H1 (cell line): Measurements from ENCODE around the gene DDR1. TPM values are rescaled to one million over a fixed set of nuclear protein-coding genes. Genes with fewer than 3 reads are reported as not detected.

Experiments used
- CTCF ChIA-PET: fragments of 300-600 bp; sonication (Branson Sonifier 250); formaldehyde crosslinking; loops from one replicate; lab custom pipeline; 2021; ENCODE audit not compliant: partially characterized antibody; lab: Charles Lee
- POLR2A ChIA-PET: fragments of 300-600 bp; sonication (Branson Sonifier 250); formaldehyde crosslinking; loops from one replicate; lab custom pipeline; 2021; ENCODE audit warnings: inconsistent platforms; ENCODE audit not compliant: partially characterized antibody; lab: Charles Lee
- DNase-seq, 2 experiments: peaks; one replicate each; pipeline versions ENCODE4 v3.0.0 to v3.0.0-alpha.2; 2010 to 2022; ENCODE audit warnings: low spot score in 2 of 2, low read depth in 1 of 2, mixed read lengths in 1 of 2
- FAIRE-seq: peaks from 2 replicates; lab custom pipeline; 2011; peaks lifted over from hg19 to GRCh38; lab: Jason Lieb, UNC
- H2AFZ ChIP-seq: 2 replicates; pipeline ENCODE4 v1.8.1; 2012; ENCODE audit warnings: low read length, inconsistent platforms
- H2AK5ac ChIP-seq: 2 replicates; pipeline ENCODE4 v1.6.1; 2013; ENCODE audit warnings: low read depth, low read length
- H2BK120ac ChIP-seq: replicated peaks from 2 replicates; pipeline ENCODE3; 2013; ENCODE audit warnings: low read depth, low read length, inconsistent platforms
- H2BK12ac ChIP-seq: 2 replicates; pipeline ENCODE4 v1.6.1; 2013; ENCODE audit warnings: low read depth, low read length
- H2BK15ac ChIP-seq: 2 replicates; pipeline ENCODE4 v1.6.1; 2013; ENCODE audit warnings: low read length
- H2BK20ac ChIP-seq: 2 replicates; pipeline ENCODE4 v1.6.1; 2013; ENCODE audit warnings: low read length
- H2BK5ac ChIP-seq: 2 replicates; pipeline ENCODE4 v1.6.1; 2013; ENCODE audit warnings: low read depth, low read length
- H3K14ac ChIP-seq: 2 replicates; pipeline ENCODE4 v1.6.1; 2013; ENCODE audit warnings: inconsistent platforms; ENCODE audit not compliant: insufficient read length
- H3K18ac ChIP-seq: 2 replicates; pipeline ENCODE4 v1.6.1; 2013; ENCODE audit warnings: low read length; ENCODE audit errors: extremely low read depth
- H3K23ac ChIP-seq: 2 replicates; pipeline ENCODE4 v1.6.1; 2013; ENCODE audit warnings: inconsistent platforms; ENCODE audit not compliant: insufficient read length
- H3K23me2 ChIP-seq: 2 replicates; pipeline ENCODE4 v1.6.1; 2013; ENCODE audit warnings: low read depth, low read length
- H3K27ac ChIP-seq: 2 replicates; pipeline ENCODE4 v1.6.1; 2011; ENCODE audit warnings: low read depth, low read length, inconsistent platforms
- H3K27me3 ChIP-seq, 4 experiments: replicated peaks in 1 of 4; 1 replicate in 1 of 4; 2 replicates in 3 of 4; pipeline versions ENCODE4 v1.6.1 to v1.8.1; 2011 to 2013; ENCODE audit warnings: low read length in 3 of 4, mild to moderate bottlenecking in 3 of 4, inconsistent platforms in 2 of 4, mixed read lengths in 2 of 4, moderate library complexity in 1 of 4; ENCODE audit not compliant: control insufficient read depth in 3 of 4, insufficient read depth in 3 of 4; ENCODE audit errors: extremely low read depth in 1 of 4
- H3K36me3 ChIP-seq, 4 experiments: 2 replicates each; pipeline versions ENCODE4 v1.6.1 to v1.8.1; 2011 to 2013; ENCODE audit warnings: mild to moderate bottlenecking in 4 of 4, low read length in 3 of 4, moderate library complexity in 2 of 4, control low read depth in 1 of 4, inconsistent platforms in 1 of 4; ENCODE audit not compliant: insufficient read depth in 4 of 4, control insufficient read depth in 2 of 4
- H3K4ac ChIP-seq: replicated peaks from 2 replicates; pipeline ENCODE3; 2013; ENCODE audit warnings: low read length, low read depth, mixed read lengths, inconsistent platforms; ENCODE audit not compliant: insufficient read length
- H3K4me1 ChIP-seq, 4 experiments: replicated peaks in 1 of 4; 1 replicate in 1 of 4; 2 replicates in 3 of 4; pipeline versions ENCODE4 v1.6.1 to v1.8.1; 2011 to 2013; ENCODE audit warnings: low read length in 3 of 4, inconsistent platforms in 2 of 4, mixed read lengths in 1 of 4; ENCODE audit not compliant: insufficient read depth in 4 of 4, control insufficient read depth in 3 of 4
- H3K4me2 ChIP-seq, 2 experiments: 2 replicates each; pipeline versions ENCODE4 v1.6.1 to v1.8.1; 2011 to 2013; ENCODE audit warnings: low read depth in 2 of 2, low read length in 2 of 2, control low read depth in 1 of 2, inconsistent platforms in 1 of 2, mild to moderate bottlenecking in 1 of 2; ENCODE audit not compliant: insufficient read depth in 1 of 2
- H3K4me3 ChIP-seq, 4 experiments: fragments of 200-600, 300-600 bp in 1 of 4; sonication (generic), shearing (Covaris generic), sonication (Bioruptor Twin) in 1 of 4; 2 replicates each; pipeline versions ENCODE4 v1.5.1 to v1.8.1; 2011 to 2016; ENCODE audit warnings: low read length in 4 of 4, low read depth in 3 of 4, control low read depth in 2 of 4, inconsistent platforms in 2 of 4, mild to moderate bottlenecking in 2 of 4, mixed read lengths in 1 of 4, moderate library complexity in 1 of 4; ENCODE audit not compliant: insufficient read depth in 2 of 4; ENCODE audit errors: extremely low read depth in 1 of 4
- H3K56ac ChIP-seq: replicated peaks from 2 replicates; pipeline ENCODE3; 2013; ENCODE audit warnings: low read depth, mild to moderate bottlenecking, mixed read lengths, low read length, inconsistent platforms; ENCODE audit not compliant: insufficient read length
- H3K79me1 ChIP-seq: 2 replicates; pipeline ENCODE4 v1.6.1; 2013; ENCODE audit warnings: low read depth, low read length, control low read depth
- H3K79me2 ChIP-seq, 2 experiments: 2 replicates each; pipeline versions ENCODE4 v1.6.1 to v1.8.1; 2012 to 2013; ENCODE audit warnings: low read length in 2 of 2, mild to moderate bottlenecking in 2 of 2, inconsistent platforms in 1 of 2; ENCODE audit not compliant: insufficient read depth in 2 of 2, control insufficient read depth in 1 of 2
- H3K9ac ChIP-seq, 4 experiments: replicated peaks in 1 of 4; 1 replicate in 1 of 4; 2 replicates in 3 of 4; pipeline versions ENCODE4 v1.6.1 to v1.8.1; 2011 to 2013; ENCODE audit warnings: low read depth in 3 of 4, low read length in 3 of 4, control low read depth in 2 of 4, mild to moderate bottlenecking in 2 of 4, moderate library complexity in 2 of 4, inconsistent platforms in 1 of 4; ENCODE audit errors: extremely low read depth in 1 of 4
- H3K9me3 ChIP-seq, 2 experiments: 2 replicates each; pipeline versions ENCODE4 v1.6.1 to v1.8.1; 2012 to 2013; ENCODE audit warnings: mild to moderate bottlenecking in 2 of 2, moderate library complexity in 2 of 2, control low read depth in 1 of 2, inconsistent platforms in 1 of 2, low read depth in 1 of 2, low read length in 1 of 2, mixed read lengths in 1 of 2; ENCODE audit not compliant: insufficient read depth in 2 of 2
- H4K20me1 ChIP-seq, 2 experiments: replicated peaks in 1 of 2; 2 replicates each; pipeline versions ENCODE3 to v1.8.1; 2011 to 2013; ENCODE audit warnings: inconsistent platforms in 2 of 2, low read length in 2 of 2, mild to moderate bottlenecking in 1 of 2; ENCODE audit not compliant: insufficient read depth in 2 of 2, control insufficient read depth in 1 of 2
- H4K5ac ChIP-seq: 2 replicates; pipeline ENCODE4 v1.6.1; 2013; ENCODE audit warnings: low read length, low read depth, mixed read lengths, inconsistent platforms; ENCODE audit not compliant: insufficient read length
- H4K8ac ChIP-seq: 2 replicates; pipeline ENCODE4 v1.8.0; 2013; ENCODE audit warnings: mild to moderate bottlenecking, moderate library complexity, low read length, inconsistent platforms; ENCODE audit not compliant: insufficient read depth; ENCODE audit errors: extremely low read depth
- H4K91ac ChIP-seq: replicated peaks from 2 replicates; pipeline ENCODE3; 2013; ENCODE audit warnings: low read length, mixed read lengths, inconsistent platforms; ENCODE audit not compliant: insufficient read length
- BACH1 ChIP-seq: IDR thresholded peaks from 2 replicates; pipeline ENCODE4 v1.6.1; 2012; ENCODE audit warnings: low read length, improper control_type of control experiment
- BCL11A ChIP-seq, 2 experiments: IDR thresholded peaks; one replicate each; pipeline ENCODE4 v1.6.1; 2011; ENCODE audit warnings: low read depth in 2 of 2, low read length in 2 of 2, mild to moderate bottlenecking in 2 of 2
- BRCA1 ChIP-seq: IDR thresholded peaks from 2 replicates; pipeline ENCODE4 v1.6.1; 2012; ENCODE audit warnings: low read depth, low read length, improper control_type of control experiment
- EP300 ChIP-seq, 2 experiments: IDR thresholded peaks; 1 replicate in 1 of 2; 2 replicates in 1 of 2; pipeline ENCODE4 v1.6.1; 2011 to 2012; ENCODE audit warnings: low read depth in 2 of 2, low read length in 2 of 2, mild to moderate bottlenecking in 2 of 2, borderline replicate concordance in 1 of 2, inconsistent platforms in 1 of 2, moderate library complexity in 1 of 2
- FOSL1 ChIP-seq: IDR thresholded peaks from 2 replicates; pipeline ENCODE4 v1.6.1; 2011; ENCODE audit warnings: mild to moderate bottlenecking, low read depth, low read length, moderate library complexity; ENCODE audit not compliant: insufficient read depth
- RAD21 ChIP-seq, 2 experiments: IDR thresholded peaks in 1 of 2; conservative IDR thresholded peaks in 1 of 2; 2 replicates each; pipeline ENCODE4 v1.6.1; 2011; ENCODE audit warnings: low read depth in 2 of 2, low read length in 2 of 2, improper control_type of control experiment in 1 of 2, inconsistent platforms in 1 of 2, mild to moderate bottlenecking in 1 of 2, moderate library complexity in 1 of 2
- SAP30 ChIP-seq: fragments of 300-600 bp; sonication (generic); IDR thresholded peaks from 2 replicates; pipeline ENCODE4 v1.7.1; 2012; ENCODE audit warnings: low read length, moderate library complexity, mild to moderate bottlenecking, inconsistent platforms; ENCODE audit not compliant: insufficient read depth, insufficient replicate concordance
- SIRT6 ChIP-seq: IDR thresholded peaks from one replicate; pipeline ENCODE4 v1.7.1; 2012; ENCODE audit warnings: low read length, inconsistent platforms
- WGBS, 2 experiments: shearing (Covaris generic) in 1 of 2; methylation state at CpG; one replicate each; pipeline versions ENCODE4 v1.1.6 to v1.1.7; 2013 to 2015; ENCODE audit warnings: low lambda C conversion rate in 2 of 2, mixed read lengths in 2 of 2, inconsistent platforms in 1 of 2, low coverage in 1 of 2, missing lambda C conversion rate in 1 of 2; ENCODE audit not compliant: insufficient replicate concordance in 2 of 2, insufficient coverage in 1 of 2, insufficient read length in 1 of 2; ENCODE audit errors: extremely low coverage in 1 of 2, missing lambda C conversion rate in 1 of 2; 5-methylcytosine and 5-hydroxymethylcytosine counted together
- polyA plus RNA-seq, 7 experiments: library from polyadenylated mRNA; depleted of rRNA in 3 of 7; stranded (reverse) in 5 of 7; unstranded in 2 of 7; fragments of >200 nt in 5 of 7; fragments of 200-250 nt in 2 of 7; gene quantifications; 1 replicate in 5 of 7; 2 replicates in 1 of 7; 4 replicates in 1 of 7; pipeline versions ENCODE4 v1.2.1 to v1.2.3, GENCODE V29; 2011 to 2013; ENCODE audit warnings: missing spikeins in 2 of 7, mixed read lengths in 2 of 7
- total RNA-seq: library from RNA; stranded (reverse); fragmentation: NEBNext Ultra II Directional; extraction: Animal tissue kit (Norgen Biotek cat#: 25700); gene quantifications from 2 replicates; pipeline ENCODE4 v1.2.1, GENCODE V29; 2021
- TF ChIP-seq, protein P1 (sequence below): IDR thresholded peaks from 2 replicates; pipeline ENCODE4 v1.6.1; 2012; ENCODE audit warnings: low read length, inconsistent platforms
- TF ChIP-seq, protein P2 (sequence below): IDR thresholded peaks from 2 replicates; pipeline ENCODE4 v1.6.1; 2011; ENCODE audit warnings: low read depth, mild to moderate bottlenecking, low read length; ENCODE audit not compliant: insufficient read depth

The DDR1 gene
- total and polyA plus RNA-seq, 2 of the 8 experiments (the other 6 are each of a cell fraction or from before 2014, with no cell fraction given): 99.4 to 181 TPM

DNA sequence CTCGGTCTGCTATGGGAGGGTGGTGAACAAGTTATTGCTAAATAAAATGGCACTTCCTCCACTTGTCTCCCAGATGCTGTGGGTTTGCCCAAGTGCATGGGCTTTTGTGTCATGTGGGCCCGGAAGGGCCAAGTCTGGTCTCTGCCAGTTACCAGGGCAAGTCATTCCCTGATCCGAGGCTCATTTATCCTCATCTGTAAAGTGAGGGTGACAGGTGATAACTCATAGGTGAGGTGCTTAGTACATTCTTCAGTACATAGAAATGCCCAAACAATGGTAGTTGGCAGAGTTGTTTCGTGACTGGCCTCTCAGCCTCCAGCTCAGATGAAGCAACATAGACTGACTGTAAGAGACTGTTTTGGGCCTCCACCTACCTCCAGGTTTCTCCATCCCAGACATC lies 54.4 kb downstream of the DDR1 start:
- H4K5ac ChIP-seq: no peak overlapping the region
- H3K23me2 ChIP-seq: no peaks in the 10 kb centered on the region
- DNase-seq (no peak), FAIRE-seq (no peak)
- H2BK5ac ChIP-seq: no peak overlapping the region
- no peak overlapping the region for H3K4me3 ChIP-seq
- H3K56ac ChIP-seq: no peak overlapping the region
- H3K79me2 ChIP-seq: no peaks in the 10 kb centered on the region
- H3K27me3 ChIP-seq: no peaks in the 10 kb centered on the region; a peak in 1 of 7 replicates
- H3K27ac ChIP-seq: no peak overlapping the region
- H2BK120ac ChIP-seq: no peak overlapping the region
- no peak overlapping the region for H3K14ac ChIP-seq
- H3K4me2 ChIP-seq: no peak overlapping the region
- POLR2A ChIA-PET: no interaction called here
- H3K36me3 ChIP-seq: no peaks in the 10 kb centered on the region
- H4K8ac ChIP-seq: no peak overlapping the region
- peak overlapping the region; percentile 61; the same call in 1 of the 2 replicates for H2BK20ac ChIP-seq
- no peak overlapping the region; the same call in 1 of the 2 replicates for H3K18ac ChIP-seq
- CTCF ChIA-PET: interaction anchor here (0.7 to 6.5 kb wide), 8 partner anchors 9 to 348 kb away, joined by 3 to 52 read pairs (median 5); partner anchors contain the start of gene VARS2
- no peak overlapping the region for H2BK12ac ChIP-seq
- 0 out of 2 replicates have a peak overlapping the region, but pooled peaks have one; percentile 18 for H2BK15ac ChIP-seq
- no peak overlapping the region for H2AK5ac ChIP-seq
- 0 out of 2 replicates have a peak overlapping the region, but pooled peaks have one; percentile 8 for H2AFZ ChIP-seq
- H3K4me1 ChIP-seq: peaks cover 6 to 11% (median 9%) of the 10 kb centered on the region in 4 experiments
- H3K9ac ChIP-seq: no peak overlapping the region
- no peak overlapping the region for H3K23ac ChIP-seq
- H4K91ac ChIP-seq: no peak overlapping the region
- no peak overlapping the region for H3K4ac ChIP-seq
- no peaks in the 10 kb centered on the region for H3K79me1 ChIP-seq
- no peaks in the 10 kb centered on the region for H3K9me3 ChIP-seq
- 85% methylated on average over 4 of the region's 4 CpGs; no CpG with 5 or more reads in 1 of the 2 experiments for WGBS, 2 experiments
- no peaks in the 10 kb centered on the region for H4K20me1 ChIP-seq
- TF ChIP-seq RAD21 (IDR thresholded peaks at IDR 0.05 in 1 of 2, conservative IDR thresholded peaks at IDR 0.05 in 1 of 2; ENCODE audit: low read depth in 2 of 2, low read length in 2 of 2): no peak
- TF ChIP-seq EP300 (IDR thresholded peaks at IDR 0.05; ENCODE audit: borderline replicate concordance in 1 of 2, low read depth in 2 of 2, low read length in 2 of 2): no peak
- no peak for TF ChIP-seq FOSL1
- TF ChIP-seq BCL11A (IDR thresholded peaks at IDR 0.05; ENCODE audit: low read depth in 2 of 2, low read length in 2 of 2): no peak
- TF ChIP-seq SAP30: no peak
- TF ChIP-seq, protein P1, sequence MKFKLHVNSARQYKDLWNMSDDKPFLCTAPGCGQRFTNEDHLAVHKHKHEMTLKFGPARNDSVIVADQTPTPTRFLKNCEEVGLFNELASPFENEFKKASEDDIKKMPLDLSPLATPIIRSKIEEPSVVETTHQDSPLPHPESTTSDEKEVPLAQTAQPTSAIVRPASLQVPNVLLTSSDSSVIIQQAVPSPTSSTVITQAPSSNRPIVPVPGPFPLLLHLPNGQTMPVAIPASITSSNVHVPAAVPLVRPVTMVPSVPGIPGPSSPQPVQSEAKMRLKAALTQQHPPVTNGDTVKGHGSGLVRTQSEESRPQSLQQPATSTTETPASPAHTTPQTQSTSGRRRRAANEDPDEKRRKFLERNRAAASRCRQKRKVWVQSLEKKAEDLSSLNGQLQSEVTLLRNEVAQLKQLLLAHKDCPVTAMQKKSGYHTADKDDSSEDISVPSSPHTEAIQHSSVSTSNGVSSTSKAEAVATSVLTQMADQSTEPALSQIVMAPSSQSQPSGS: no peak
- no peak for TF ChIP-seq BACH1
- TF ChIP-seq SIRT6: no peak
- TF ChIP-seq, protein P2, sequence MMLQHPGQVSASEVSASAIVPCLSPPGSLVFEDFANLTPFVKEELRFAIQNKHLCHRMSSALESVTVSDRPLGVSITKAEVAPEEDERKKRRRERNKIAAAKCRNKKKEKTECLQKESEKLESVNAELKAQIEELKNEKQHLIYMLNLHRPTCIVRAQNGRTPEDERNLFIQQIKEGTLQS: no peak
- no peak for TF ChIP-seq BRCA1
